K562 (cell line): Measurements from ENCODE around the gene IPO11. TPM values are rescaled to one million over a fixed set of nuclear protein-coding genes. Genes with fewer than 3 reads are reported as not detected.

Experiments
- ATAC-seq: fragments of 200-7000 bp; cut with Tn5 transposase; 3 replicates; pipeline ENCODE4 v1.9.1; 2020; ENCODE audit warnings: moderate library complexity
- BruUV-seq: library from RNA; stranded (reverse); fragments of 400-500 nt; replicated peaks from 2 replicates; lab custom pipeline; 2021; lab: Mats Ljungman, UMichigan
- CTCF ChIA-PET: fragments of 300-600 bp; formaldehyde crosslinking; extraction: SDS; loops from one replicate; lab custom pipeline; 2021; ENCODE audit warnings: low intra/inter-chr PET ratio; lab: Yijun Ruan, JAX
- POLR2A ChIA-PET: fragments of 300-600, 350-650 bp; sonication (Branson Sonifier 250); formaldehyde crosslinking; extraction: SDS; loops from one replicate; lab custom pipeline; 2021; ENCODE audit warnings: antibody characterized with exemption, inconsistent platforms; lab: Yijun Ruan, JAX
- DNase-seq, 4 experiments: peaks; one replicate each; pipeline versions ENCODE4 v3.0.0 to v3.0.0-alpha.2; 2011 to 2018; ENCODE audit warnings: low spot score in 3 of 4, mixed read lengths in 3 of 4; ENCODE audit errors: extremely low read depth in 1 of 4
- FAIRE-seq: peaks from 2 replicates; lab custom pipeline; 2011; peaks lifted over from hg19 to GRCh38; lab: Jason Lieb, UNC
- H2AFZ ChIP-seq: 2 replicates; pipeline ENCODE4 v1.6.0; 2011; ENCODE audit warnings: low read depth, low read length, control low read depth, inconsistent platforms
- H3K27ac ChIP-seq: fragments of 200-600 bp; 3 replicates; pipeline ENCODE4 v1.8.0; 2011; ENCODE audit warnings: low read depth, mild to moderate bottlenecking, control low read depth, inconsistent platforms, low read length, moderate library complexity, mixed read lengths; ENCODE audit errors: extremely low read depth
- H3K27me3 ChIP-seq, 2 experiments: fragments of 300-600 bp in 1 of 2; 2 replicates in 1 of 2; 3 replicates in 1 of 2; pipeline versions ENCODE4 v1.6.0 to v1.8.0; 2011; ENCODE audit warnings: inconsistent platforms in 2 of 2, low read length in 2 of 2, mild to moderate bottlenecking in 1 of 2, mixed read lengths in 1 of 2, moderate library complexity in 1 of 2; ENCODE audit not compliant: control insufficient read depth in 2 of 2, insufficient read depth in 2 of 2
- H3K36me3 ChIP-seq: fragments of 300-600 bp; 3 replicates; pipeline ENCODE4 v1.8.0; 2011; ENCODE audit warnings: mild to moderate bottlenecking, low read length, inconsistent platforms; ENCODE audit not compliant: control insufficient read depth, insufficient read depth
- H3K4me1 ChIP-seq, 2 experiments: fragments of 200-600 bp in 1 of 2; replicated peaks in 1 of 2; 2 replicates in 1 of 2; 3 replicates in 1 of 2; pipeline versions ENCODE4 v1.5.1 to v1.8.0; 2011; ENCODE audit warnings: inconsistent platforms in 2 of 2, low read length in 2 of 2, mild to moderate bottlenecking in 1 of 2, mixed read lengths in 1 of 2, moderate library complexity in 1 of 2; ENCODE audit not compliant: control insufficient read depth in 2 of 2, insufficient read depth in 2 of 2
- H3K4me2 ChIP-seq: 2 replicates; pipeline ENCODE4 v1.6.1; 2011; ENCODE audit warnings: low read length, control low read depth, inconsistent platforms, mixed read lengths; ENCODE audit not compliant: insufficient read depth
- H3K4me3 ChIP-seq: fragments of 200-600 bp; sonication (generic), shearing (Covaris generic); 2 replicates; pipeline ENCODE4 v1.5.1; 2016; ENCODE audit warnings: control low read depth, inconsistent platforms
- H3K79me2 ChIP-seq: fragments of 200-600 bp; 3 replicates; pipeline ENCODE4 v1.8.0; 2011; ENCODE audit warnings: low read length, inconsistent platforms; ENCODE audit not compliant: control insufficient read depth, insufficient read depth
- H3K9ac ChIP-seq, 2 experiments: 2 replicates each; pipeline versions ENCODE4 v1.6.0 to v1.6.1; 2011; ENCODE audit warnings: low read depth in 2 of 2, low read length in 2 of 2, control low read depth in 1 of 2, inconsistent platforms in 1 of 2, mild to moderate bottlenecking in 1 of 2, mixed read lengths in 1 of 2; ENCODE audit not compliant: insufficient read depth in 1 of 2
- H3K9me1 ChIP-seq: one replicate; pipeline ENCODE4 v1.6.0; 2011; ENCODE audit warnings: inconsistent platforms, mild to moderate bottlenecking, low read length, moderate library complexity; ENCODE audit not compliant: control insufficient read depth, insufficient read depth
- H3K9me3 ChIP-seq: replicated peaks from 2 replicates; pipeline ENCODE4 v1.5.1; 2011; ENCODE audit warnings: low read depth, low read length, inconsistent platforms; ENCODE audit not compliant: control insufficient read depth, insufficient read depth
- H4K20me1 ChIP-seq: replicated peaks from 2 replicates; pipeline ENCODE4 v1.6.1; 2011; ENCODE audit warnings: low read length, inconsistent platforms, mixed read lengths; ENCODE audit not compliant: control insufficient read depth, insufficient read depth
- ASH1L ChIP-seq: fragments of 450-650 bp; IDR thresholded peaks from 2 replicates; pipeline ENCODE4 v1.6.1; 2018; ENCODE audit warnings: borderline replicate concordance, mild to moderate bottlenecking, low read depth; ENCODE audit not compliant: partially characterized antibody
- HDGF ChIP-seq: fragments of 450-650 bp; IDR thresholded peaks from 2 replicates; pipeline ENCODE4 v1.6.1; 2016
- NR1H2 ChIP-seq: sonication (generic); formaldehyde crosslinking; IDR thresholded peaks from 2 replicates; pipeline ENCODE4 v1.4.0; 2020; ENCODE audit warnings: mild to moderate bottlenecking, missing genetic modification reagents
- RBM34 ChIP-seq: fragments of 200-400 bp; formaldehyde crosslinking; IDR thresholded peaks from 2 replicates; pipeline ENCODE4 v1.6.1; 2018; ENCODE audit warnings: low read length, borderline replicate concordance; ENCODE audit not compliant: insufficient read depth
- ZNF282 ChIP-seq: sonication (generic); formaldehyde crosslinking; IDR thresholded peaks from 2 replicates; pipeline ENCODE4 v1.8.1; 2023; ENCODE audit warnings: missing genetic modification reagents
- WGBS: fragments of 100-300 bp; shearing (Covaris generic); methylation state at CpG from one replicate; pipeline ENCODE4 v1.1.6; 2016; ENCODE audit warnings: low coverage, mixed read lengths; ENCODE audit not compliant: insufficient coverage; ENCODE audit errors: missing lambda C conversion rate; 5-methylcytosine and 5-hydroxymethylcytosine counted together
- in situ Hi-C: fragments of 300-500 bp; cut with MboI; formaldehyde crosslinking; loops from 4 replicates; pipeline ENCODE4 v1.15.0; 2018; ENCODE audit warnings: inconsistent platforms, mixed read lengths
- intact Hi-C: fragments of 100-400 bp; cut with micrococcal nuclease; formaldehyde crosslinking; loops from 2 replicates; pipeline ENCODE4 v1.14.2; 2022
- polyA plus RNA-seq, 8 experiments: library from polyadenylated mRNA; depleted of rRNA in 4 of 8; stranded (reverse) in 5 of 8; unstranded in 3 of 8; fragments of >200 nt; fragmentation: Nextera tagmentation in 2 of 8; fragmentation: Illumina TruSeq in 1 of 8; extraction: Ambion mirVana in 2 of 8; extraction: Trizol in 1 of 8; gene quantifications; 2 replicates each; pipeline versions ENCODE4 v1.2.1 to v1.2.3, GENCODE V29; 2011 to 2014; ENCODE audit warnings: inconsistent platforms in 1 of 8, missing spikeins in 1 of 8
- total RNA-seq, 7 experiments: library from RNA; depleted of rRNA in 6 of 7; stranded (reverse); fragments of >200 nt in 6 of 7; fragmentation: Illumina TruSeq in 2 of 7; extraction: Trizol in 2 of 7; gene quantifications; 2 replicates each; pipeline versions ENCODE4 v1.2.1 to v1.2.3, GENCODE V29; 2011 to 2021; ENCODE audit warnings: low replicate concordance in 1 of 7

IPO11 gene
- total and polyA plus RNA-seq, 9 of the 15 experiments (the other 6 are each of a cell fraction or from before 2014, with no cell fraction given): 38.7 to 96.0 (median 70.9) TPM

DNA sequence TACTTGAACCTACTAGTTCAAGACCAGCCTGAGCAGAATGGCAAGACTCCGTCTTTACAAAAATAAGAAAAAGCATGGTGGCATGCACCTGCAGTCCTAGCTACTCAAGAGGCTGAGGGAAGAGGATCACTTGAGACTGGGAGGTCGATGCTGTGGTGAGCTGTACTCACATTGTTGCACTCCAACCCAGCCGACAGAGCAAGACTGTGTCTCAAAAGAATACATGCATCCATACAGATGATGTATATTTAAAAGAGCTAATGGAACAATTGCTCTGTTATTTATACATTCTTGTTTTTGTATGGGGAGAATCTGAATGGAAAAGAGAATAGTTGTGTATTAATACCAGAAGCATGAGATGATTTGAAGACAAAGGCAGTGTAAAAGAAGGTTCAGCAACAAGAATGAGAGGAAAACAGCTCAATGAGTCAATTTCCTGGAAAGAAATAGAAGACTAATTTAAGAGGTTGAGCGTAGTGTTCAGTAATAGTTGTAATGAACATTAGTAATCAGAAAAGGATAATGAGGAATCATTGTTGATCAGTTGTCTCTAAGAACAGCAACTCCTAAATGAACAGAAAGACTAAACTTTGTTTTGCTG is 164.1 kb downstream of the IPO11 start:
- WGBS: 82% methylated on average over 3 of the region's 4 CpGs
- ChIA-PET POLR2A (no interaction called here), CTCF (no interaction called here)
- in situ Hi-C loops: no loop called here
- FAIRE-seq (no peak), DNase-seq (no peak), ATAC-seq (0 out of 3 replicates have a peak, but pooled peaks have one; percentile 33)
- H3K36me3 ChIP-seq: peaks cover 17% of the 10 kb centered on the region; the same call in 2 of the 3 replicates
- no peak overlapping the region for H2AFZ ChIP-seq
- no peak overlapping the region for H3K4me3 ChIP-seq
- no peaks in the 10 kb centered on the region for H3K9me1 ChIP-seq
- BruUV-seq: no TSS peak
- no peak overlapping the region for H3K4me2 ChIP-seq
- H3K27me3 ChIP-seq: no peaks in the 10 kb centered on the region
- H3K79me2 ChIP-seq: no peaks in the 10 kb centered on the region
- no peaks in the 10 kb centered on the region for H4K20me1 ChIP-seq
- no peaks in the 10 kb centered on the region for H3K9me3 ChIP-seq
- H3K27ac ChIP-seq: no peak overlapping the region
- no peak overlapping the region for H3K9ac ChIP-seq
- intact Hi-C loops: no loop called here
- TF ChIP-seq ZNF282 (CRISPR knock-in tag): no peak
- H3K4me1 ChIP-seq: no peaks in the 10 kb centered on the region; a peak in 1 of 5 replicates

DNA sequence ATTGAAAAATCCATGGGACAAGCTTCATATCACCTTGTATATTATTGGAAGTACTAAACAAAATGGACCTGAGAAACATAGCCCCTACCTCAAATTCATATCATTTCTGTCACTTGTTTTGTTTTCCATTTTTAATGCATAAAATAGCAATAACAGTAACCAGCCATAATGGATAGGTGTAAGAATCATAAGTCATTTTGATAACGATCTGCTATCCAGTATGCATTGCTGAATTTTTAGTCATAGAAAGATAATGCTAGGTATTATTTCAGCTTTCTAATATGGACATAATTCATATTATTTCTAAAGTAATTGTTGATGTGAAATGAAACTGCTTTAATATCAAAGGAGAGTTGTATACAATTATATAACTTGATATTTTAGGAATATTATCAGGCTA is 164.9 kb downstream of the IPO11 start:
- Histone ChIP-seq H3K79me2 (no peaks in the 10 kb centered on the region; the same call in 2 of the 3 replicates), H3K27ac (no peak overlapping the region)
- no peak for ATAC-seq
- intact Hi-C loops: no loop called here
- in situ Hi-C loops: no loop called here
- TF ChIP-seq NR1H2 (CRISPR knock-in tag) (no peak), RBM34 (no peak), ASH1L (no peak), HDGF (no peak)
- TF ChIP-seq, all 486 proteins: peak for 0
- Histone ChIP-seq H3K27me3 (no peaks in the 10 kb centered on the region), H2AFZ (no peak overlapping the region), H3K9ac (no peak overlapping the region), H3K36me3 (peaks cover 20% of the 10 kb centered on the region; the same call in 2 of the 3 replicates), H3K4me3 (no peak overlapping the region), H3K4me1 (no peaks in the 10 kb centered on the region; a peak in 1 of 5 replicates), H4K20me1 (no peaks in the 10 kb centered on the region), H3K9me3 (no peaks in the 10 kb centered on the region), H3K9me1 (no peaks in the 10 kb centered on the region), H3K4me2 (no peak overlapping the region)
- BruUV-seq: no TSS peak
- FAIRE-seq (no peak), DNase-seq (no peak)
- 78% methylated on average over 1 of the region's 1 CpG for WGBS
- POLR2A ChIA-PET: interaction anchor here (1.5 kb wide), 1 partner anchor 12 kb away, joined by 3 read pairs; no protein-coding TSS in a partner anchor
- CTCF ChIA-PET: no interaction called here
